ENCODE data around the gene KCNH3.
"Not testable (repeated sequence)": the region's sequence is repeated elsewhere in the genome, so short reads cannot be mapped to it uniquely, and the experiment has no call there.

The KCNH3 gene

GRCh38 chr12:49531745-49532144, 7.1 kb upstream of the KCNH3 start:
- no peak for DNase-seq

- DNase-seq = no peak
These were observed 5.5 kb upstream of the KCNH3 start for GRCh38 chr12:49533331-49533730.

- not testable (repeated sequence) for DNase-seq
These were observed 4.7 kb upstream of the KCNH3 start for GRCh38 chr12:49534122-49534521.

- DNase-seq = no peak
These were observed 4.0 kb upstream of the KCNH3 start for GRCh38 chr12:49534731-49535278.

- DNase-seq = no peak
These were observed 2.8 kb upstream of the KCNH3 start for GRCh38 chr12:49535921-49536525.

- no peak for DNase-seq
These were observed 2.2 kb upstream of the KCNH3 start for GRCh38 chr12:49536526-49537071.

GRCh38 chr12:49537231-49537751, 1.5 kb upstream of the KCNH3 start:
- DNase-seq = no peak

GRCh38 chr12:49537752-49538509, 899 bp upstream of the KCNH3 start:
- DNase-seq = peak; percentile 34 to 59

- DNase-seq = no peak
These were observed 787 bp downstream of the KCNH3 start for GRCh38 chr12:49539406-49540228.

GRCh38 chr12:49540229-49541139, 1.7 kb downstream of the KCNH3 start:
- DNase-seq = no peak

- no peak for DNase-seq
These were observed 2.5 kb downstream of the KCNH3 start for GRCh38 chr12:49541140-49541861.

- no peak for DNase-seq
These were observed 3.2 kb downstream of the KCNH3 start for GRCh38 chr12:49541911-49542505.

- DNase-seq = no peak
These were observed 3.8 kb downstream of the KCNH3 start for GRCh38 chr12:49542592-49543160.

GRCh38 chr12:49543221-49543913, 4.5 kb downstream of the KCNH3 start:
- no peak for DNase-seq

GRCh38 chr12:49543914-49544815, 5.3 kb downstream of the KCNH3 start:
- DNase-seq = no peak

- DNase-seq = no peak
These were observed 7.0 kb downstream of the KCNH3 start for GRCh38 chr12:49545815-49546214.

- no peak for DNase-seq
These were observed 7.7 kb downstream of the KCNH3 start for GRCh38 chr12:49546481-49546880.

- DNase-seq = no peak
These were observed 8.4 kb downstream of the KCNH3 start for GRCh38 chr12:49547090-49547690.

Measured in stimulated activated CD4-positive, alpha-beta T cell treated with anti-CD3 and anti-CD28 coated beads, Interleukin-4, amount 100 ng/mL, for 4 hours (primary cell).